ENCODE results near the gene NEO1. TPM values are rescaled to one million over a fixed set of nuclear protein-coding genes. Genes with fewer than 3 reads are reported as not detected.

Gene NEO1
- total RNA-seq, 4 donors from 2014 or later = 15.5 to 73.4 (median 24.0) TPM

GRCh38 chr15:73052653-73053397 is 562 bp downstream of the NEO1 start:
- DNase-seq (ENCODE audit: low spot score) (no peak), ATAC-seq (ENCODE audit: low FRiP score) (peak; percentile 34)
- TF ChIP-seq CTCF (IDR thresholded peaks at IDR 0.05) = no peak

- no peak for TF ChIP-seq CTCF (IDR thresholded peaks at IDR 0.05)
- DNase-seq (ENCODE audit: low spot score) (no peak), ATAC-seq (ENCODE audit: low FRiP score) (no peak)
Measured at GRCh38 chr15:73053398-73053723, 1.1 kb downstream of the NEO1 start.

- no peak for ATAC-seq (ENCODE audit: low FRiP score)
- no peak for TF ChIP-seq CTCF (IDR thresholded peaks at IDR 0.05)
- DNase-seq (ENCODE audit: low spot score) = no peak
Measured at GRCh38 chr15:73054417-73054953, 2.2 kb downstream of the NEO1 start.

GRCh38 chr15:73056460-73056859 is 4.2 kb downstream of the NEO1 start:
- TF ChIP-seq CTCF (IDR thresholded peaks at IDR 0.05) = no peak
- no peak for ATAC-seq (ENCODE audit: low FRiP score)
- DNase-seq (ENCODE audit: low spot score) = no peak

GRCh38 chr15:73058437-73058836 is 6.2 kb downstream of the NEO1 start:
- TF ChIP-seq CTCF (IDR thresholded peaks at IDR 0.05) = no peak
- ATAC-seq (ENCODE audit: low FRiP score) (no peak), DNase-seq (ENCODE audit: low spot score) (no peak)

GRCh38 chr15:73065114-73065513 is 12.9 kb downstream of the NEO1 start:
- ATAC-seq (ENCODE audit: low FRiP score) (no peak), DNase-seq (ENCODE audit: low spot score) (no peak)
- no peak for TF ChIP-seq CTCF (IDR thresholded peaks at IDR 0.05)

GRCh38 chr15:73069109-73069508 is 16.8 kb downstream of the NEO1 start:
- no peak for ATAC-seq (ENCODE audit: low FRiP score)
- no peak for DNase-seq (ENCODE audit: low spot score)
- TF ChIP-seq CTCF (IDR thresholded peaks at IDR 0.05) = no peak
